DOHH2 (cell line): ENCODE measurements around the gene CCDC88C.

Experiments
- EZH2phosphoT487 ChIP-seq: fragments of 200-600 bp; sonication (generic); IDR thresholded peaks from 2 replicates; pipeline ENCODE4 v1.6.1; 2017; ENCODE audit warnings: borderline replicate concordance, mild to moderate bottlenecking, antibody characterized with exemption, low read length, moderate library complexity, mixed read lengths
- TF ChIP-seq, protein P1 (sequence below): fragments of 200-600 bp; sonication (generic); IDR thresholded peaks from one replicate; pipeline ENCODE4 v1.5.1; 2014; ENCODE audit warnings: antibody characterized with exemption, mild to moderate bottlenecking, low read depth, low read length; ENCODE audit not compliant: poor library complexity, severe bottlenecking

DNA sequence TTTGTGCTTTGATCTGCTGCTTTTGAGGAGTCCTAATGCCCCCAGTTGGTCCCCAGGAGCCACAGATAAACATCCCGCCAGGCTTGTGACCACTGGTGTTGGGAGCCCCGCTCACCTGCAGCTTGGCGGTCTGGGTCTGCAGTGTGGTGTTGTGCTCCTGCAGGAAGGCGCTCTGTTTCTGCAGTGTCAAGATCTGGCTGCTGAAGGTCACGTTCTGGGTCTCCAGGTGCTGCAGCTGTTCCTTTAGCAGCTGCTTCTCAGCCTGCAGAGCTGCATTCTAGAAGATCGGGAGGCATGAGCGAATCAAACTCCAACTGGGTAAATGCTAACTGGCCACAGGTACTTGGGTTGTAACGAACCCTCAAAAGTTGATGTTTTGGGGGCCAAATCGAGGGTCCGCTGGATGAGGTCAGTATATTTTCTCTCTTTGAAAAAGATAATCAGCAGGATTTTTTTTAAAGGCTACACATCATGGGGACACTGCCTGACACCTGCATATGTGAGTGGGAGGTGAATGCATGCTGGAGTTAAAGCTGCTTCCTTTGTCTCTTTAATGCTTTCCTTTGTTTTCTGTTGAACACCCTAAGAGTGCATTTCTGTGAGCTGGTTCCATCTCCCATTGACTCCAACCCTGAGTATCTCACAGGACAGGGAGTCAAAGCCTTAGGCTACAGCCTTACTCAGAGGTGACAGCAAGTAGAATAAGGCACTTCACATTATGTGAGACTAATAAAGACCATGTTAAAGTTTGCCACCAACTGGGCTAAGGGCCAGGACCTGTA is 111.8 kb downstream of the CCDC88C start:
- TF ChIP-seq, protein P1, sequence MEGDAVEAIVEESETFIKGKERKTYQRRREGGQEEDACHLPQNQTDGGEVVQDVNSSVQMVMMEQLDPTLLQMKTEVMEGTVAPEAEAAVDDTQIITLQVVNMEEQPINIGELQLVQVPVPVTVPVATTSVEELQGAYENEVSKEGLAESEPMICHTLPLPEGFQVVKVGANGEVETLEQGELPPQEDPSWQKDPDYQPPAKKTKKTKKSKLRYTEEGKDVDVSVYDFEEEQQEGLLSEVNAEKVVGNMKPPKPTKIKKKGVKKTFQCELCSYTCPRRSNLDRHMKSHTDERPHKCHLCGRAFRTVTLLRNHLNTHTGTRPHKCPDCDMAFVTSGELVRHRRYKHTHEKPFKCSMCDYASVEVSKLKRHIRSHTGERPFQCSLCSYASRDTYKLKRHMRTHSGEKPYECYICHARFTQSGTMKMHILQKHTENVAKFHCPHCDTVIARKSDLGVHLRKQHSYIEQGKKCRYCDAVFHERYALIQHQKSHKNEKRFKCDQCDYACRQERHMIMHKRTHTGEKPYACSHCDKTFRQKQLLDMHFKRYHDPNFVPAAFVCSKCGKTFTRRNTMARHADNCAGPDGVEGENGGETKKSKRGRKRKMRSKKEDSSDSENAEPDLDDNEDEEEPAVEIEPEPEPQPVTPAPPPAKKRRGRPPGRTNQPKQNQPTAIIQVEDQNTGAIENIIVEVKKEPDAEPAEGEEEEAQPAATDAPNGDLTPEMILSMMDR: no peak
- no peak for TF ChIP-seq EZH2phosphoT487
